Measurements from ENCODE around the gene WWC2. TPM values are rescaled to one million over a fixed set of nuclear protein-coding genes. Genes with fewer than 3 reads are reported as not detected.

WWC2 gene
- total RNA-seq, 4 donors from 2014 or later: 26.9 to 45.9 (median 41.4) TPM

- Histone ChIP-seq H3K27ac (no peak overlapping the region), H3K9me3 (no peaks in the 10 kb centered on the region), H3K4me3 (no peak overlapping the region), H3K36me3 (no peaks in the 10 kb centered on the region), H3K27me3 (no peaks in the 10 kb centered on the region), H3K4me1 (no peaks in the 10 kb centered on the region)
- intact Hi-C loops (cut with DNase I; ENCODE audit: low total_unique reads): no loop called here
- TF ChIP-seq POLR2A (IDR thresholded peaks at IDR 0.05) (no peak), CTCF (IDR thresholded peaks at IDR 0.05) (no peak)
- no peak for DNase-seq
Measured at GRCh38 chr4:183312841-183313240, 213.8 kb downstream of the WWC2 start.

GRCh38 chr4:183314336-183314735 lies 215.3 kb downstream of the WWC2 start:
- no peak for DNase-seq
- H3K4me1 ChIP-seq: no peaks in the 10 kb centered on the region
- intact Hi-C loops (cut with DNase I; ENCODE audit: low total_unique reads): no loop called here
- no peaks in the 10 kb centered on the region for H3K27me3 ChIP-seq
- TF ChIP-seq CTCF (IDR thresholded peaks at IDR 0.05): no peak
- TF ChIP-seq POLR2A (IDR thresholded peaks at IDR 0.05): no peak
- no peak overlapping the region for H3K4me3 ChIP-seq
- H3K36me3 ChIP-seq: no peaks in the 10 kb centered on the region
- no peak overlapping the region for H3K27ac ChIP-seq
- no peaks in the 10 kb centered on the region for H3K9me3 ChIP-seq

- H3K36me3 ChIP-seq: no peaks in the 10 kb centered on the region
- intact Hi-C loops (cut with DNase I; ENCODE audit: low total_unique reads): no loop called here
- no peak for DNase-seq
Measured at GRCh38 chr4:183314806-183315205, 215.7 kb downstream of the WWC2 start.

GRCh38 chr4:183318656-183319055 lies 219.6 kb downstream of the WWC2 start:
- DNase-seq: no peak
- intact Hi-C loops (cut with DNase I; ENCODE audit: low total_unique reads): no loop called here
- Histone ChIP-seq H3K4me1 (no peaks in the 10 kb centered on the region), H3K4me3 (no peak overlapping the region), H3K36me3 (no peaks in the 10 kb centered on the region), H3K27ac (no peak overlapping the region), H3K9me3 (no peaks in the 10 kb centered on the region), H3K27me3 (no peaks in the 10 kb centered on the region)
- no peak for TF ChIP-seq CTCF (IDR thresholded peaks at IDR 0.05)
- no peak for TF ChIP-seq POLR2A (IDR thresholded peaks at IDR 0.05)

More at GRCh38 chr4:183314806-183315205, 215.7 kb downstream of the WWC2 start:
- H3K27ac ChIP-seq: no peak overlapping the region
- TF ChIP-seq CTCF (IDR thresholded peaks at IDR 0.05): no peak
- no peak overlapping the region for H3K4me3 ChIP-seq
- no peaks in the 10 kb centered on the region for H3K27me3 ChIP-seq
- H3K9me3 ChIP-seq: no peaks in the 10 kb centered on the region
- no peaks in the 10 kb centered on the region for H3K4me1 ChIP-seq

GRCh38 chr4:183320211-183321059 lies 221.4 kb downstream of the WWC2 start, which contains the start of gene CLDN22:
Gene CLDN22, minus strand, starts transcription at chr4:183320276. Its CDS starts 58 bp downstream, at chr4:183320218.
- no peak within 1 kb of the TSS for H3K27ac ChIP-seq

More at GRCh38 chr4:183320211-183321059, 221.4 kb downstream of the WWC2 start, which contains the start of gene CLDN22:
- Histone ChIP-seq H3K36me3 (no peaks in the 10 kb centered on the region), H3K4me3 (no peak within 1 kb of the TSS), H3K4me1 (no peaks in the 10 kb centered on the region), H3K27me3 (no peaks in the 10 kb centered on the region), H3K9me3 (no peaks in the 10 kb centered on the region)
- intact Hi-C loops (cut with DNase I; ENCODE audit: low total_unique reads): no loop called here
- DNase-seq: no peak
- TF ChIP-seq CTCF (IDR thresholded peaks at IDR 0.05): no peak
- no peak for TF ChIP-seq POLR2A (IDR thresholded peaks at IDR 0.05)

Data from uterus (tissue), 4 donors.